HepG2 (cell line): ENCODE data around the gene UAP1L1. TPM values are rescaled to one million over a fixed set of nuclear protein-coding genes. Genes with fewer than 3 reads are reported as not detected.
A peak's percentile ranks its signal among the peaks of the same experiment; 100 is the strongest.

ENCODE experiments used
- ARNTL ChIP-seq: sonication (generic); formaldehyde crosslinking; IDR thresholded peaks from 2 replicates; pipeline ENCODE4 v1.4.0; 2020; ENCODE audit warnings: mild to moderate bottlenecking, missing genetic modification reagents
- EEA1 ChIP-seq: sonication (generic); formaldehyde crosslinking; IDR thresholded peaks from 2 replicates; pipeline ENCODE4 v1.5.1; 2020; ENCODE audit warnings: mild to moderate bottlenecking, missing genetic modification reagents, borderline replicate concordance
- KLF9 ChIP-seq: IDR thresholded peaks from 2 replicates; pipeline ENCODE4 v1.6.1; 2016; ENCODE audit warnings: low read depth
- NFYB ChIP-seq: sonication (generic); formaldehyde crosslinking; IDR thresholded peaks from 2 replicates; pipeline ENCODE4 v1.4.0; 2020; ENCODE audit warnings: missing genetic modification reagents
- NR0B2 ChIP-seq: sonication (generic); formaldehyde crosslinking; IDR thresholded peaks from 2 replicates; pipeline ENCODE4 v1.4.0; 2020; ENCODE audit warnings: mild to moderate bottlenecking, missing genetic modification reagents
- PAX8 ChIP-seq: sonication (generic); formaldehyde crosslinking; IDR thresholded peaks from 2 replicates; pipeline ENCODE4 v1.8.0; 2022; ENCODE audit warnings: mild to moderate bottlenecking, missing genetic modification reagents, borderline replicate concordance
- RBM22 ChIP-seq: fragments of 200-400 bp; formaldehyde crosslinking; optimal IDR thresholded peaks from 2 replicates; pipeline ENCODE3; 2017; ENCODE audit warnings: mild to moderate bottlenecking, low read length, moderate library complexity
- SATB2 ChIP-seq: sonication (generic); formaldehyde crosslinking; IDR thresholded peaks from 2 replicates; pipeline ENCODE4 v1.5.0; 2020; ENCODE audit warnings: missing genetic modification reagents
- TGIF2 ChIP-seq: IDR thresholded peaks from 2 replicates; pipeline ENCODE4 v1.6.1; 2016; ENCODE audit warnings: control low read depth, missing compliant biosample characterization
- ZNF230 ChIP-seq: sonication (generic); formaldehyde crosslinking; IDR thresholded peaks from 2 replicates; pipeline ENCODE4 v1.4.0; 2020; ENCODE audit warnings: mild to moderate bottlenecking, missing genetic modification reagents
- ZNF343 ChIP-seq: sonication (generic); formaldehyde crosslinking; IDR thresholded peaks from 2 replicates; pipeline ENCODE4 v1.4.0; 2020; ENCODE audit warnings: mild to moderate bottlenecking, missing genetic modification reagents
- ZNF605 ChIP-seq: sonication (generic); formaldehyde crosslinking; IDR thresholded peaks from 2 replicates; pipeline ENCODE4 v1.8.0; 2022; ENCODE audit warnings: mild to moderate bottlenecking, missing genetic modification reagents
- ZNF709 ChIP-seq: sonication (generic); formaldehyde crosslinking; IDR thresholded peaks from 2 replicates; pipeline ENCODE4 v1.5.0; 2020; ENCODE audit warnings: mild to moderate bottlenecking, missing genetic modification reagents
- ZNF775 ChIP-seq: sonication (generic); formaldehyde crosslinking; IDR thresholded peaks from 2 replicates; pipeline ENCODE4 v1.4.0; 2020; ENCODE audit warnings: missing genetic modification reagents, mild to moderate bottlenecking, moderate library complexity, borderline replicate concordance
- ZNF878 ChIP-seq: sonication (generic); formaldehyde crosslinking; IDR thresholded peaks from 2 replicates; pipeline ENCODE4 v1.8.1; 2023; ENCODE audit warnings: mild to moderate bottlenecking, missing genetic modification reagents, moderate library complexity
- polyA plus RNA-seq, 8 experiments: library from polyadenylated mRNA; depleted of rRNA in 3 of 8; stranded (reverse) in 7 of 8; unstranded in 1 of 8; fragments of >200 nt; fragmentation: Illumina TruSeq in 4 of 8; extraction: Trizol in 4 of 8; gene quantifications; 2 replicates each; pipeline versions ENCODE4 v1.2.1 to v1.2.3, GENCODE V29; 2011 to 2016; ENCODE audit warnings: low read depth in 4 of 8, missing spikeins in 1 of 8, mixed read lengths in 1 of 8; ENCODE audit not compliant: insufficient read depth in 1 of 8
- total RNA-seq, 5 experiments: library from RNA; depleted of rRNA; stranded (reverse); fragments of >200 nt; fragmentation: Illumina TruSeq; extraction: Trizol; gene quantifications; 2 replicates each; pipeline ENCODE4 v1.2.3, GENCODE V29; 2016; ENCODE audit warnings: low read depth in 1 of 5
- TF ChIP-seq, protein P1 (sequence below): sonication (generic); formaldehyde crosslinking; IDR thresholded peaks from 2 replicates; pipeline ENCODE4 v1.4.0; 2020; ENCODE audit warnings: missing genetic modification reagents
- TF ChIP-seq, protein P2 (sequence below): sonication (generic); formaldehyde crosslinking; IDR thresholded peaks from 2 replicates; pipeline ENCODE4 v1.5.0; 2020; ENCODE audit warnings: mild to moderate bottlenecking, missing genetic modification reagents
- TF ChIP-seq, protein P3 (sequence below): IDR thresholded peaks from 2 replicates; pipeline ENCODE4 v1.6.1; 2016; ENCODE audit warnings: control low read depth

Gene UAP1L1
- total and polyA plus RNA-seq, 2 of the 13 experiments (the other 11 are each of a cell fraction or from before 2014, with no cell fraction given) = 5.4 to 6.4 TPM

DNA sequence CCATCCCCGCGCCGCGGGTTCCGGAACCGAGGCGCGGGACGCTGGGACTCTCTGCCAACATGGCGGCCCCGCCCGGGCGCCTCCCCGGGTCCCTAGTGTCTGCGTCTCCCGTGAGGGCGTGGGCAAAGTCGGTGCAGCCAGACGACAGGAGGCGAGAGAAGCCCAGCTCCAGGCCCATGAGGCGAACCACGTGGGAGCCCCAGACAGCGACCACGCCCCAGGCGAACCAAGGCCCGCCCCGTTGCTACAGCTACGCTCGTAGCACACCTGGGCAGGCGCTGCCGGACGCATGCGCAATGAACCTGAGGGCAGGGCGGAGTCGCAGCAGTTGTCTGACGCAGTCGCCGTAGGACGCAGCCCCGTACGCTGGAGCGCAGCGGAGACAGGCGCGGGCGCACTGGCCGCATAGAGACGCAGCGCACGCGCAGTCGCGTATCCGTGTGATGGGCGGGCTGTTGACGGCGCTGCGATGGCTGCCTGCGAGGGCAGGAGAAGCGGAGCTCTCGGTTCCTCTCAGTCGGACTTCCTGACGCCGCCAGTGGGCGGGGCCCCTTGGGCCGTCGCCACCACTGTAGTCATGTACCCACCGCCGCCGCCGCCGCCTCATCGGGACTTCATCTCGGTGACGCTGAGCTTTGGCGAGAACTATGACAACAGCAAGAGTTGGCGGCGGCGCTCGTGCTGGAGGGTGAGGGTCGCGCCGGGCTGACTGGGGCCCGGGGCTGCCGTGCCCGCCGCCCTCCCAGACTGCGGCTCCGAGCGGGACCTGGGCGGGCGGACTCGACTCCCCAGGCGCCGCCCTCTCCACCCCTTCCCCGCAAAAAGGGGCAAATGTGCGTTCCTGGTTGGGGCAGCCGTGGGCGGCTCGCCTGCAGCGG lies 9.5 kb downstream of the UAP1L1 start, which contains the start of gene MAN1B1 (continued):
- TF ChIP-seq ZNF709 (CRISPR knock-in tag) = peak; percentile 52; the same call in 1 of the 2 replicates
- TF ChIP-seq TGIF2 (CRISPR knock-in tag) = peak; percentile 74; the same call in 1 of the 2 replicates
- peak; percentile 92 for TF ChIP-seq ARNTL (CRISPR knock-in tag)
- TF ChIP-seq RBM22 = no peak
- 0 out of 2 replicates have a peak, but pooled peaks have one; percentile 14 for TF ChIP-seq ZNF230
- TF ChIP-seq ZNF343 (CRISPR knock-in tag) = 0 out of 2 replicates have a peak, but pooled peaks have one; percentile 18
- peak; percentile 60; the same call in 1 of the 2 replicates for TF ChIP-seq NFYB
- TF ChIP-seq EEA1 (CRISPR knock-in tag) = no peak
- TF ChIP-seq, protein P1, sequence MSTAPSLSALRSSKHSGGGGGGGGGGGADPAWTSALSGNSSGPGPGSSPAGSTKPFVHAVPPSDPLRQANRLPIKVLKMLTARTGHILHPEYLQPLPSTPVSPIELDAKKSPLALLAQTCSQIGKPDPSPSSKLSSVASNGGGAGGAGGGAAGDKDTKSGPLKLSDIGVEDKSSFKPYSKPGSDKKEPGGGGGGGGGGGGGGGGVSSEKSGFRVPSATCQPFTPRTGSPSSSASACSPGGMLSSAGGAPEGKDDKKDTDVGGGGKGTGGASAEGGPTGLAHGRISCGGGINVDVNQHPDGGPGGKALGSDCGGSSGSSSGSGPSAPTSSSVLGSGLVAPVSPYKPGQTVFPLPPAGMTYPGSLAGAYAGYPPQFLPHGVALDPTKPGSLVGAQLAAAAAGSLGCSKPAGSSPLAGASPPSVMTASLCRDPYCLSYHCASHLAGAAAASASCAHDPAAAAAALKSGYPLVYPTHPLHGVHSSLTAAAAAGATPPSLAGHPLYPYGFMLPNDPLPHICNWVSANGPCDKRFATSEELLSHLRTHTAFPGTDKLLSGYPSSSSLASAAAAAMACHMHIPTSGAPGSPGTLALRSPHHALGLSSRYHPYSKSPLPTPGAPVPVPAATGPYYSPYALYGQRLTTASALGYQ = 0 out of 2 replicates have a peak, but pooled peaks have one; percentile 36
- TF ChIP-seq, protein P2, sequence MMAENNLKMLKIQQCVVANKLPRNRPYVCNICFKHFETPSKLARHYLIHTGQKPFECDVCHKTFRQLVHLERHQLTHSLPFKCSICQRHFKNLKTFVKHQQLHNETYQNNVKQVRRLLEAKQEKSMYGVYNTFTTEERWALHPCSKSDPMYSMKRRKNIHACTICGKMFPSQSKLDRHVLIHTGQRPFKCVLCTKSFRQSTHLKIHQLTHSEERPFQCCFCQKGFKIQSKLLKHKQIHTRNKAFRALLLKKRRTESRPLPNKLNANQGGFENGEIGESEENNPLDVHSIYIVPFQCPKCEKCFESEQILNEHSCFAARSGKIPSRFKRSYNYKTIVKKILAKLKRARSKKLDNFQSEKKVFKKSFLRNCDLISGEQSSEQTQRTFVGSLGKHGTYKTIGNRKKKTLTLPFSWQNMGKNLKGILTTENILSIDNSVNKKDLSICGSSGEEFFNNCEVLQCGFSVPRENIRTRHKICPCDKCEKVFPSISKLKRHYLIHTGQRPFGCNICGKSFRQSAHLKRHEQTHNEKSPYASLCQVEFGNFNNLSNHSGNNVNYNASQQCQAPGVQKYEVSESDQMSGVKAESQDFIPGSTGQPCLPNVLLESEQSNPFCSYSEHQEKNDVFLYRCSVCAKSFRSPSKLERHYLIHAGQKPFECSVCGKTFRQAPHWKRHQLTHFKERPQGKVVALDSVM (CRISPR knock-in tag) = peak; percentile 45; the same call in 1 of the 2 replicates
- no peak for TF ChIP-seq PAX8 (CRISPR knock-in tag)
- TF ChIP-seq, protein P3, sequence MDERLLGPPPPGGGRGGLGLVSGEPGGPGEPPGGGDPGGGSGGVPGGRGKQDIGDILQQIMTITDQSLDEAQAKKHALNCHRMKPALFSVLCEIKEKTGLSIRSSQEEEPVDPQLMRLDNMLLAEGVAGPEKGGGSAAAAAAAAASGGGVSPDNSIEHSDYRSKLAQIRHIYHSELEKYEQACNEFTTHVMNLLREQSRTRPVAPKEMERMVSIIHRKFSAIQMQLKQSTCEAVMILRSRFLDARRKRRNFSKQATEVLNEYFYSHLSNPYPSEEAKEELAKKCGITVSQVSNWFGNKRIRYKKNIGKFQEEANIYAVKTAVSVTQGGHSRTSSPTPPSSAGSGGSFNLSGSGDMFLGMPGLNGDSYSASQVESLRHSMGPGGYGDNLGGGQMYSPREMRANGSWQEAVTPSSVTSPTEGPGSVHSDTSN = peak; percentile 25
- no peak for TF ChIP-seq ZNF878
- TF ChIP-seq NR0B2 = peak; percentile 96; the same call in 1 of the 2 replicates
- TF ChIP-seq KLF9 = peak; percentile 93; the same call in 1 of the 2 replicates
- TF ChIP-seq SATB2 (CRISPR knock-in tag) = 0 out of 2 replicates have a peak, but pooled peaks have one; percentile 39
- TF ChIP-seq ZNF775 (CRISPR knock-in tag) = no peak
- TF ChIP-seq ZNF605 (CRISPR knock-in tag) = peak; percentile 87
